HG02759 (cell line): Measurements from ENCODE around the gene EBP.
A peak's percentile ranks its signal among the peaks of the same experiment; 100 is the strongest.

Experiments used
- ATAC-seq: cut with Tn5 transposase; IDR thresholded peaks from one replicate; pipeline ENCODE4 v1.9.1; 2021; ENCODE audit warnings: mild to moderate bottlenecking, moderate library complexity; ENCODE audit not compliant: unreplicated experiment

The EBP gene

DNA sequence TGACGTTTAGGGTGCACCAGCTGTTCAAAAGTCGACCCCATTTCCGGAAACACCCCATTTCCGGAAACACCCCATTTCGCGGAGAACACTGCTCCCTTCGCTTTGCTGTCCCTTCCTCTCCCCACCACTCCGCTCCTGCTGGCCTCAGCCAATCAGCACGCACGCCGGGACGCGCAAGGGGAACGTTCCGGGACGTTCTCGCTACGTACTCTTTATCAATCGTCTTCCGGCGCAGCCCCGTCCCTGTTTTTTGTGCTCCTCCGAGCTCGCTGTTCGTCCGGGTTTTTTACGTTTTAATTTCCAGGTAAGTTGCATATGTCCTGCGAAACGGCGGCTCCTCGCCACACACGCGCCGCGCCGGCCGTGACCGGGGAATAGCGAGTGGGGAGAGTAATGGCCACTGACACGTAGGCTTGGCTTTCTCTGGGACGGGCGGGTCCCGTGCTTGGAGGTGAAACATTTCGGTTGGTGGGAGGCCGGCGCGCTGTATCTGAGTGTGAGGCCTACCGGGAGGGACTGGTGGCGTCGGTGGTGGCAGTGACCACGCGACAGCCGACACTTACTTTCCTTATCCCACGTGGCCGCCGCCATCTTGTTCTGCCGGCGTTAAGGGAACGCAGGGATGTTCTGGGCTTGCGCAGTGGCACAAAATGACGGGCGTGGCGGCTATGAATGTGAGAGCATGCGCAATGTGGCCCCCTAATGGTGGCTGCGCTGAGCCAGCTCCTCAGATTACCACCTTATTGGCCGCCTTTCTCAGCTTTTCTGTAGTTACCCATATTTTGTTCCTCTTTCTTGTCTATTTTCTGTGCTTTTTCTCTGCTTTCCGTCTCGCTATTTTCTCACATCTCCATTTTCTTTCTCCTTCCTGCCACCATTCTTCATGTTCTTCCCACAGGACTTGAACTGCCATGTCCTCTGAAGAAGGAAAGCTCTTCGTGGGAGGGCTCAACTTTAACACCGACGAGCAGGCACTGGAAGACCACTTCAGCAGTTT lies 53.0 kb downstream of the EBP start, which contains the start of gene RBM3:
Gene RBM3 (plus strand): TSS at position 215 of the 997 bp plus-strand sequence. CDS start 697 bp downstream, at position 912.
- peak; percentile 88 for ATAC-seq

DNA sequence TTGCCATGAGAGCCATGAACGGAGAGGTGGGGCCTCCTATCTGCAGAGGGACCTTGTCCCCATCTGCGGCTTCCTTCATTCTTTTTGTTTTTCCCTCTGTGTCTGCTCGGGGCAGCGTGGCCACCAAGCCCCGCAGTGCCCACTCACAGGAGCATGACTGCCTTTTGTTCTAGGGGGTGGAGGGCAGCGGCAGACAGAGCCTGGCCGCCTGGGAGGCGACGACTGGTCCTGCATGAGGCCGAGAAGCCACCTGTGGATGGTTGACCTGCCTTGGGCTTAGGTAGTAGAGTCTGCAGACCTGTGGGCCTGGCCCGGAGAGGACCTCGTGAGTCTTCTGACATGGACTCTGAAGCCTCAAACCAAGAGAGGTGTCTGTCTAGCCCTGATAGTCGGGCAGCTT lies 54.0 kb downstream of the EBP start:
- ATAC-seq, result no peak

DNA sequence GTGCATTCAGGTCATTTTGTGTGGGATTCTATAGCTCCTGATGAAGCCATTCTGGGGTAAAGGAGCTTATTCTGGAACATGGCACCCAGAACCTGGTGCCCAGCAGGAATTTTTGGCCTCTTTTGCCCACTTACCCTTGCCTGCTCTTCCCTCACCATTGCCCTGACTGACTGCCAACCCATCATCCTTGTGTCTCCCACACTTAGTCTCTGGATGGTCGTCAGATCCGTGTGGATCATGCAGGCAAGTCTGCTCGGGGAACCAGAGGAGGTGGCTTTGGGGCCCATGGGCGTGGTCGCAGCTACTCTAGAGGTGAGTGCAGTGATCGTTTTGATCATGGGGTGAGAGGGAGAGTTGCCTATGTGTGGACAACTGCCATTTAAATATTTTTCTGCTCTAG lies 54.5 kb downstream of the EBP start:
- no peak for ATAC-seq
